ENCODE results near the gene ERGIC1. TPM values are rescaled to one million over a fixed set of nuclear protein-coding genes. Genes with fewer than 3 reads are reported as not detected.
A peak's percentile ranks its signal among the peaks of the same experiment; 100 is the strongest.
"Not testable (repeated sequence)": the region's sequence is repeated elsewhere in the genome, so short reads cannot be mapped to it uniquely, and the experiment has no call there.

The ERGIC1 gene
- polyA plus RNA-seq, 3 donors from 2014 or later, result 40.7 to 61.9 (median 61.7) TPM

DNA sequence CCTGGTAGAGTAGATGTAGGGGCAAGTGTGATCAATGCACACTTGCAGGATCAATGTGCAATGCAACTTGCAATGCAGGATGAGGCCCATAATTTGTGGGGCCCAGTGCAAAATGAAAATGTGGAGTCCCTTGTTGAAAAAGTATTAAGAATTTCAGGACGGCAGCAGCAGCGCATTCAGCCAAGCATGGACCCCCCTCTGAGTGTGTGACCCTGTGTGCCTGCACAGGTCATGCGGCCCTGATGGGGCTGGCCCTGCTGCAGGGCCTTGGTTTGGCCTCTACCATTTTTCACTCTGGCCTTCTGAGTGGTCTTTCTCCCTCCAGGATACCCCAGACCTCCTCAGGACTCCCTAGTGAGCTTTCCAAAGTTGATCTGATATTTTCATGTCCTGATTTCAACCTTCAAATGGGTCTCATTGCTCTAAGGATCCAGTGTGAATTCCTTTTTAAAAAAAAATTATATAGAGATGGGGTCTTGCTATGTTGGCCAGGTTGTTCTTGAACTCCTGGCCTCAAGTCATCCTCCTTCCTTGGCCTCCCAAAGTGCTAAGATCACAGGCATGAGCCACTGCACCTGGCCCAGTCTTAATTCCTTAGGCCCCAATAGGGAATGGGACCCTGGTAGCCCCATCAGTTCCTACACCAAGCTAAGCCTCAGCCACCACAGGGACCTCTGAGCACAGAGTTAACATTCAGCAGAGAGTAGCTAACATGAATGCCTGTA lies 4.3 kb downstream of the ERGIC1 start:
- peaks cover 0 to 7% (median 2%) of the 10 kb centered on the region in 3 donors for H3K27me3 Mint-ChIP-seq (ENCODE audit: low read depth in 3 of 3)
- peaks cover 46 to 61% of the 10 kb centered on the region in 2 donors for H3K4me1 Mint-ChIP-seq
- H3K9me3 Mint-ChIP-seq, result no peaks in the 10 kb centered on the region
- peaks cover 0 to 13% (median 0%) of the 10 kb centered on the region in 3 donors for H3K36me3 Mint-ChIP-seq
- H3K27ac Mint-ChIP-seq, result peak overlapping the region; percentile 93 to 98 (median 97)
- no peak for DNase-seq
- peak overlapping the region; percentile 85 to 89 (median 88) for H3K4me3 Mint-ChIP-seq

DNA sequence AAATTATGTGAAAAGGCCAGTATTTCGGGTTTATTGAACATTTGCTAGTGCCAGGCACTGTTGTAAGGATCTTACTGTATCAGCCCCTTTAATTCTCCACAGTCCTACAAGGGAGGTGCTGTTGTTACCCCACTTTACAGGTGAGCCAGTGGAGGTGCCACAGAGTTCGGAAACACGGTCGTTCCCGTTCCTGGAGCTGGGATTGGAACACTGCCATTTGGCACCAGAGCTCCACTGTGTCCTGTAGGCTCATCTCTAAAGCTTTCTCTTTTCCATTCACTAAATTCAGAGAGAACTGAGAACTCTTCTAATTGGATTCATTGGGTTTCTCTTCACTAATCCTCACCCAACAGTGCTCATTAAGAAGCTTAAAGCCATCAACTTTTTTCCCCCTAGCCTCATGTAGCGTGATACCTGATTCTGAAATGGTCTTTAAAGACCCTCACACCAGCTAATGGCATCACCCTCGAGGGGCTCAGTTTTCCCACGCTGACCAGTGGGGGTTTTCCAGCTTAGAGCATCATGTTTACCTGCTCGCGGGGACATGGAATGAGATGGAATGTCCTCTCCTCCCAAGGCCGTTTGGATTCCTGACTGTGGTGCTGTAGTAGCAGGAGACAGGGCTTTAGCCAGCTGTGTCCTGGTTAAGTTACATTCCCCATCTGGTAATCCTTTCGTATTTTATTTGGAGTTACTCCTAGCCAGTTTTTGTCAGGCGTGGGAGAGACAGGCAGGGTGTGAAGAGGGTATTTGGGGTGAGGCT lies 5.8 kb downstream of the ERGIC1 start:
- no peak overlapping the region for H3K4me3 Mint-ChIP-seq
- peaks cover 57 to 75% of the 10 kb centered on the region in 2 donors for H3K4me1 Mint-ChIP-seq
- H3K9me3 Mint-ChIP-seq, result no peaks in the 10 kb centered on the region
- peak overlapping the region; percentile 54 to 84 (median 72) for H3K27ac Mint-ChIP-seq
- no peak for DNase-seq
- H3K27me3 Mint-ChIP-seq (ENCODE audit: low read depth in 3 of 3), result peaks cover 0 to 9% (median 0%) of the 10 kb centered on the region in 3 donors
- H3K36me3 Mint-ChIP-seq, result peaks cover 0 to 18% (median 0%) of the 10 kb centered on the region in 3 donors

DNA sequence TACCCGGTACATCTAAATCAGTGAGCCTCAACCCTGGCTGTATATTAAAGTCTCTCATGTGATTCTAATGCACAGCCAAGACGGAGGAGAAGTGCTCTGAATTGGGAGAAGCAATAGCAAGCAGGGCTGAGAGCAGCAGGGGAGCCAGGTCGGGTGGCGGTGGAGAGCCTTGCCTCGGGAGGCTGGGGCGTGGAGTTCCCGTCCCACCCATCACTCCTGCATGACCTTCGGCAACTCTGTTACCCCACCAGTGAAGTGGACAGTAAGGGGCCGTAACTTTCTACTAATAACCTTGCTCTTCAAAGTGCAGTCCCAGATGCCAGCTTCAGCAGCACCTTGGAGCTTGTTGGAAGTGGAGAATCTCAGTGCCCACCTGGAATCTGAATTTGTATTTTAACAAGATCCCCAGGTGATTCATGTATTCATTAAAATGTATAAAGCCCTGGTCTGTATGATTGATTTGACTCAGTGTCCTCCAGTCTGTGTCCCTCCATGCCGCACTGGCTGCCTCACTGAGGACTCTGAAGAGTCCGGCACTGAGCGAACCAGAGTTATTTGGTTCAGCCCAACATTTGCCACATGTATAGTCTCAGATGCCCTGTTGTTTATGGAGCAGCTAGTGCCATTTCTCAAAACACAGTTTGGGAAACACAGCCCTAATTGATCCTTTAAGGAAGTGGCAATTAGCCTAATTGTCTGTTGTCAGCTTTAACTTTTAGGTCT lies 6.5 kb downstream of the ERGIC1 start:
- no peak for DNase-seq
- Mint-ChIP-seq H3K9me3 (no peaks in the 10 kb centered on the region), H3K27me3 (ENCODE audit: low read depth in 3 of 3) (peaks cover 0 to 6% (median 0%) of the 10 kb centered on the region in 3 donors), H3K4me3 (no peak overlapping the region), H3K36me3 (peaks cover 0 to 18% (median 0%) of the 10 kb centered on the region in 3 donors), H3K27ac (peak overlapping the region; percentile 63 to 79 (median 66)), H3K4me1 (peaks cover 57 to 75% of the 10 kb centered on the region in 2 donors)

DNA sequence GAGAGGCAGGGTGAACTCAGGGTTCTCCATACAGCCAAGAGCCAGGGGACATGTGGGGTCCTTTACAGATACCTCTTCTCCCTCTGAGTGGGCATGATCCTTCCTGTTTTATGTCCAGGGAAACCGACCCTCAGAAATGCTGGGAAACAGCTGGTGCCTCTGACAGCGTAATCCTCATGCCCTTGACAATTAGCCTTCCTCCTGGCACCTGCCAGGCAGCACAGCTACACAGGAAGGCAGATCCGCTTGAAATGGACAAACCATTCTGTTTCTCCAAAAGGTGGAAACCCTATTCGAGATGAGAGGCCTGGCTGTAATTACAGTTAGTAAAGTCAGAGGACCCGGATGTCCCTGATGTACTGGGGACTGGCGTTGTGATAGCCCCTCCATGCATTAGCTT lies 7.2 kb downstream of the ERGIC1 start:
- DNase-seq, result no peak
- peaks cover 54 to 75% of the 10 kb centered on the region in 2 donors for H3K4me1 Mint-ChIP-seq
- peaks cover 0 to 18% (median 0%) of the 10 kb centered on the region in 3 donors for H3K36me3 Mint-ChIP-seq
- no peaks in the 10 kb centered on the region for H3K9me3 Mint-ChIP-seq
- H3K27ac Mint-ChIP-seq, result peak overlapping the region; percentile 39 to 69 (median 64)
- peaks cover 0 to 6% (median 0%) of the 10 kb centered on the region in 3 donors for H3K27me3 Mint-ChIP-seq (ENCODE audit: low read depth in 3 of 3)
- H3K4me3 Mint-ChIP-seq, result no peak overlapping the region

GRCh38 chr5:172843825-172844576 lies 9.9 kb downstream of the ERGIC1 start:
- H3K27me3 Mint-ChIP-seq (ENCODE audit: low read depth in 3 of 3), result peaks cover 0 to 6% (median 0%) of the 10 kb centered on the region in 3 donors
- no peak for DNase-seq
- H3K36me3 Mint-ChIP-seq, result peaks cover 0 to 18% (median 0%) of the 10 kb centered on the region in 3 donors
- no peaks in the 10 kb centered on the region for H3K9me3 Mint-ChIP-seq
- peaks cover 41 to 76% of the 10 kb centered on the region in 2 donors for H3K4me1 Mint-ChIP-seq
- peak overlapping the region; percentile 30 to 80 (median 74) for H3K27ac Mint-ChIP-seq
- H3K4me3 Mint-ChIP-seq, result no peak overlapping the region

- Mint-ChIP-seq H3K4me3 (peak overlapping the region in 3 of 5 donors; percentile 8 to 42 (median 21)), H3K4me1 (peaks cover 45 to 79% of the 10 kb centered on the region in 2 donors), H3K36me3 (peaks cover 0 to 18% (median 0%) of the 10 kb centered on the region in 3 donors), H3K27ac (peak overlapping the region; percentile 74 to 91 (median 82)), H3K27me3 (ENCODE audit: low read depth in 3 of 3) (peaks cover 0 to 6% (median under 1%) of the 10 kb centered on the region in 3 donors), H3K9me3 (no peaks in the 10 kb centered on the region)
- DNase-seq, result no peak
Measured at GRCh38 chr5:172844577-172844838, 10.5 kb downstream of the ERGIC1 start.

GRCh38 chr5:172845154-172845553 lies 11.1 kb downstream of the ERGIC1 start:
- DNase-seq, result peak; percentile 36 to 48 (median 37)
- H3K36me3 Mint-ChIP-seq, result peaks cover 0 to 16% (median 0%) of the 10 kb centered on the region in 3 donors
- peaks cover 0 to 6% (median 1%) of the 10 kb centered on the region in 3 donors for H3K27me3 Mint-ChIP-seq (ENCODE audit: low read depth in 3 of 3)
- H3K27ac Mint-ChIP-seq, result peak overlapping the region; percentile 74 to 91 (median 82)
- H3K4me3 Mint-ChIP-seq, result peak overlapping the region in 4 of 5 donors; percentile 25 to 63 (median 46)
- H3K4me1 Mint-ChIP-seq, result peaks cover 50 to 79% of the 10 kb centered on the region in 2 donors
- no peaks in the 10 kb centered on the region for H3K9me3 Mint-ChIP-seq

DNA sequence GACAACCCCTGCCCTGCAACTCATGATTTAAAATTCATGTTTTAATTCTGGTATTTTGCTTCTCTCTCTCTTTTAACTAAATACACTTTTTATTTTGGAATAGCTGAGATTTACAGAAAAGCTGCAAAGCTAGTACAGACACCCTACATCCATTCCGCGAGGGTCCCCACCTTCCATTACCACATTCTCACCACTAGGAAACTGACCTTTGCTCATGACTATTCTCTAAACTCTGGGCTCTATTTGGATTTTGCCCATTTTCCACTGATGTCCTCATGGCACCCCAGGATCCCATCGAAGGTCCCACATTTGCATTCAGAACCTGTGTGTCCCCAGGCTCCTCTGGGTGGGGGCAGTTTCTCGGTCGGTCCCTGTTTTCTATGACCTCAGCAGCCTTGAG lies 11.5 kb downstream of the ERGIC1 start:
- peaks cover 0 to 14% (median 0%) of the 10 kb centered on the region in 3 donors for H3K36me3 Mint-ChIP-seq
- peaks cover 0 to 6% (median 1%) of the 10 kb centered on the region in 3 donors for H3K27me3 Mint-ChIP-seq (ENCODE audit: low read depth in 3 of 3)
- DNase-seq, result no peak
- no peaks in the 10 kb centered on the region for H3K9me3 Mint-ChIP-seq
- peak overlapping the region; percentile 25 to 42 (median 29) for H3K4me3 Mint-ChIP-seq
- peaks cover 52 to 82% of the 10 kb centered on the region in 2 donors for H3K4me1 Mint-ChIP-seq
- peak overlapping the region; percentile 74 to 91 (median 82) for H3K27ac Mint-ChIP-seq

DNA sequence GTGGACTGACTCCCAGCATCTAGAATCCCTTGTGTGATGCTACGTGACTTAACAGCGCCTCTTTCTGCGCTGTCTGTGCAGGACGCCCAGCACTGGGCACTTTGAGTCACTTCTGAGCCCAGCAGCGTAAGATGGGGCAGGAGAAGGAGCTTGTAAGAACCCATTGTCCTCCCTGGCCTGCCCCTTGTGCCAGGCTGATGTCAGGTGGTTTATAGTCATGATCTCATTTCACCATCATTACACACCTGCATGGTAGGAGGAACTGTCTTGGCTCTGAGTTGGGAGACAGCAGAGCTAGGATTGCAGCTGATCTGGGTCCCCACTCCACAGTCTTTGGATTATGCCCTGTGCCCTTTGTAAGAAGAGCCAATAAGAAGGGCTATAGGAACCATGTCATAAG lies 12.2 kb downstream of the ERGIC1 start:
- H3K9me3 Mint-ChIP-seq, result no peaks in the 10 kb centered on the region
- DNase-seq, result no peak
- H3K27ac Mint-ChIP-seq, result peak overlapping the region; percentile 30 to 79 (median 58)
- no peak overlapping the region for H3K4me3 Mint-ChIP-seq
- peaks cover 0 to 10% (median 0%) of the 10 kb centered on the region in 3 donors for H3K36me3 Mint-ChIP-seq
- peaks cover 0 to 6% (median 2%) of the 10 kb centered on the region in 3 donors for H3K27me3 Mint-ChIP-seq (ENCODE audit: low read depth in 3 of 3)
- peaks cover 52 to 84% of the 10 kb centered on the region in 2 donors for H3K4me1 Mint-ChIP-seq

GRCh38 chr5:172846677-172847076 lies 12.6 kb downstream of the ERGIC1 start:
- no peak for DNase-seq
- no peak overlapping the region for H3K4me3 Mint-ChIP-seq
- H3K27me3 Mint-ChIP-seq (ENCODE audit: low read depth in 3 of 3), result peaks cover 0 to 6% (median 4%) of the 10 kb centered on the region in 3 donors
- H3K27ac Mint-ChIP-seq, result peak overlapping the region; percentile 30 to 79 (median 58)
- H3K9me3 Mint-ChIP-seq, result no peaks in the 10 kb centered on the region
- H3K36me3 Mint-ChIP-seq, result peaks cover 0 to 10% (median 0%) of the 10 kb centered on the region in 3 donors
- H3K4me1 Mint-ChIP-seq, result peaks cover 54 to 83% of the 10 kb centered on the region in 2 donors

- H3K27me3 Mint-ChIP-seq (ENCODE audit: low read depth in 3 of 3); H3K9me3 Mint-ChIP-seq; H3K4me3 Mint-ChIP-seq; DNase-seq; H3K36me3 Mint-ChIP-seq: not testable (repeated sequence)
- peaks cover 63 to 89% of the 10 kb centered on the region in 2 donors for H3K4me1 Mint-ChIP-seq
- peak overlapping the region; percentile 14 to 95 (median 48) for H3K27ac Mint-ChIP-seq
Measured at GRCh38 chr5:172847584-172847983, 13.5 kb downstream of the ERGIC1 start.

GRCh38 chr5:172848419-172848818 lies 14.4 kb downstream of the ERGIC1 start:
- H3K27me3 Mint-ChIP-seq (ENCODE audit: low read depth in 3 of 3), result peaks cover 2 to 5% (median 4%) of the 10 kb centered on the region in 3 donors
- H3K4me1 Mint-ChIP-seq, result peaks cover 68 to 94% of the 10 kb centered on the region in 2 donors
- no peaks in the 10 kb centered on the region for H3K9me3 Mint-ChIP-seq

More at GRCh38 chr5:172848419-172848818, 14.4 kb downstream of the ERGIC1 start:
- H3K4me3 Mint-ChIP-seq, result no peak overlapping the region
- peak overlapping the region in 5 of 6 donors; percentile 22 to 95 (median 61) for H3K27ac Mint-ChIP-seq
- peaks cover 0 to 4% (median 0%) of the 10 kb centered on the region in 3 donors for H3K36me3 Mint-ChIP-seq
- DNase-seq, result no peak
